ENCODE data around the gene KCNK13. TPM values are rescaled to one million over a fixed set of nuclear protein-coding genes. Genes with fewer than 3 reads are reported as not detected.
A peak's percentile ranks its signal among the peaks of the same experiment; 100 is the strongest.

Gene KCNK13
- total RNA-seq, 1 donor from 2014 or later: 0.10 TPM

DNA sequence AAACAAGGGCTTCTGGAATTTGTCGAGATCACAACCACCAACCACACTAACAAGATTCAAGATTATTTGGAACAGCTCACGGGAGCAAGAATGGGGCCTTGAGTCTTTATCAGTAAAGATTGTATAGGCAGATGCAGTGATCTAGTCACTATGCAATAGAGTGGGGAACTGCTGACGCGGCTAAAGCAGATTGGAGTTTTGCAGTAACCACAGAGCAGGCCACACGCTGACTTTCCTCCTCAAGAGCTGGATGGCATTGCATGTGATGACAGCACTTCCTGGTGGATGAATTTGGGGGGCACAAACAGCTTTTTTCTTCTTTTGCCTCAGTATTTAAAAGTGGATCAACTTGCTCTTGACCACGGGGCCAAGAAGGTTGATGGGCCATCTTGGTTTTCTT is 46.0 kb downstream of the KCNK13 start:
- no peaks in the 10 kb centered on the region for H3K36me3 Mint-ChIP-seq (ENCODE audit: low read depth, unreplicated experiment)
- no peak overlapping the region for H3K27ac Mint-ChIP-seq (ENCODE audit: unreplicated experiment)
- H3K4me3 Mint-ChIP-seq (ENCODE audit: unreplicated experiment): no peak overlapping the region
- H3K27me3 Mint-ChIP-seq (ENCODE audit: unreplicated experiment): peaks cover 2% of the 10 kb centered on the region
- DNase-seq (ENCODE audit: low spot score): no peak
- H3K4me1 Mint-ChIP-seq (ENCODE audit: unreplicated experiment): no peaks in the 10 kb centered on the region
- no peaks in the 10 kb centered on the region for H3K9me3 Mint-ChIP-seq (ENCODE audit: unreplicated experiment)
- TF ChIP-seq, protein P1, sequence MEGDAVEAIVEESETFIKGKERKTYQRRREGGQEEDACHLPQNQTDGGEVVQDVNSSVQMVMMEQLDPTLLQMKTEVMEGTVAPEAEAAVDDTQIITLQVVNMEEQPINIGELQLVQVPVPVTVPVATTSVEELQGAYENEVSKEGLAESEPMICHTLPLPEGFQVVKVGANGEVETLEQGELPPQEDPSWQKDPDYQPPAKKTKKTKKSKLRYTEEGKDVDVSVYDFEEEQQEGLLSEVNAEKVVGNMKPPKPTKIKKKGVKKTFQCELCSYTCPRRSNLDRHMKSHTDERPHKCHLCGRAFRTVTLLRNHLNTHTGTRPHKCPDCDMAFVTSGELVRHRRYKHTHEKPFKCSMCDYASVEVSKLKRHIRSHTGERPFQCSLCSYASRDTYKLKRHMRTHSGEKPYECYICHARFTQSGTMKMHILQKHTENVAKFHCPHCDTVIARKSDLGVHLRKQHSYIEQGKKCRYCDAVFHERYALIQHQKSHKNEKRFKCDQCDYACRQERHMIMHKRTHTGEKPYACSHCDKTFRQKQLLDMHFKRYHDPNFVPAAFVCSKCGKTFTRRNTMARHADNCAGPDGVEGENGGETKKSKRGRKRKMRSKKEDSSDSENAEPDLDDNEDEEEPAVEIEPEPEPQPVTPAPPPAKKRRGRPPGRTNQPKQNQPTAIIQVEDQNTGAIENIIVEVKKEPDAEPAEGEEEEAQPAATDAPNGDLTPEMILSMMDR (IDR thresholded peaks at IDR 0.05; ENCODE audit: unreplicated experiment): no peak

DNA sequence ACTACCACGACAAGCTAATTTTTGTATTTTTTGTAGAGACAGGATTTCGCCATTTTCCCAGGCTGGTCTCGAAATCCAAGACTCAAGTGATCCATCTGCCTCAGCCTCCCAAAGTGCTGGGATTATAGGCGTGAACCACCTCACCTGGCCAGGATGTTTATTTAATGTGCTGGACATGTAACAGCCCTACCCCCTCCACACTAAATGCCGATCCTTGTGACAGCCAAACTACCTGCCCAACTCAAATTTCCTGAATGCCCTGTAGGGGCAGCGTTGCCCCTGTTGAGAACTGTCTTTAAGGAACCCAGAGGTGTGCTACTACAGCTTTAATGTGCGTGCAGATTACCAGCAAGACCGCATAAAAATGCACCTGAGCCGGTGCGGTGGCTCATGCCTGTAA is 48.1 kb downstream of the KCNK13 start:
- Mint-ChIP-seq H3K4me3 (ENCODE audit: unreplicated experiment) (no peak overlapping the region), H3K4me1 (ENCODE audit: unreplicated experiment) (no peaks in the 10 kb centered on the region), H3K27ac (ENCODE audit: unreplicated experiment) (no peak overlapping the region), H3K9me3 (ENCODE audit: unreplicated experiment) (no peaks in the 10 kb centered on the region), H3K36me3 (ENCODE audit: low read depth, unreplicated experiment) (no peaks in the 10 kb centered on the region), H3K27me3 (ENCODE audit: unreplicated experiment) (peaks cover 2% of the 10 kb centered on the region)
- TF ChIP-seq, protein P1 (IDR thresholded peaks at IDR 0.05; ENCODE audit: unreplicated experiment): no peak
- DNase-seq (ENCODE audit: low spot score): peak; percentile 18

DNA sequence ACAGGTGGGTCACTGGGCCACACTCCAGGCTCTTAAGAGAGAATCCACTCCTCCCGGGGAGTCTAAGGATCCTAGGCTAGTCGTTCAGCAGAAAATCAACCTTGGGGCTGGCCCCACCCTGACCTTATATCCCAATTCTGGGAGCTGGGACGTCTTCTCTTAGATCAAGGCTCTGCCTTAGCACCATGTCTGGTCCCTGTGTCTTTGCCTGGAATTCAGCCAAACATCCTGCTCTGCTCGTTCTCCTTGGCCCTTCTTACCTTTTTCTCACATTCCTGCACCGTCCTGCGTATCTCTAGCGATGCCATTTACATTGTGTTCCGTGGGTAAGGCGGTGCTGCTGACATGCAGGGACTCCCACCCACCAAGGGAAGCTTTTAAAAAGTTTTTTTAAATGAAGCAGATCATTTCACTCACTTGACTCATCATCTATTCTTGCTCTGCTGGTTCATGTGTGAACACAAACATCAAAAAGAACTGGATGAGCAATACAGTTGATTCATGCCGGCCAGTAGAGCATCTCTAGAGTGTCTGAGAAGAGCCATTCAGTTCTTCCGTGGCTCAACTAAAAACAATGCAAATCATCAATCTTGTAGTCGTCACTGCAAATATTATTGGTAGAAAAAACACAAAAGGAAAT is 50.2 kb downstream of the KCNK13 start:
- no peaks in the 10 kb centered on the region for H3K9me3 Mint-ChIP-seq (ENCODE audit: unreplicated experiment)
- no peak overlapping the region for H3K4me3 Mint-ChIP-seq (ENCODE audit: unreplicated experiment)
- TF ChIP-seq, protein P1 (IDR thresholded peaks at IDR 0.05; ENCODE audit: unreplicated experiment): no peak
- DNase-seq (ENCODE audit: low spot score): no peak
- no peaks in the 10 kb centered on the region for H3K4me1 Mint-ChIP-seq (ENCODE audit: unreplicated experiment)
- H3K27ac Mint-ChIP-seq (ENCODE audit: unreplicated experiment): no peak overlapping the region
- H3K27me3 Mint-ChIP-seq (ENCODE audit: unreplicated experiment): peaks cover 2% of the 10 kb centered on the region
- no peaks in the 10 kb centered on the region for H3K36me3 Mint-ChIP-seq (ENCODE audit: low read depth, unreplicated experiment)

DNA sequence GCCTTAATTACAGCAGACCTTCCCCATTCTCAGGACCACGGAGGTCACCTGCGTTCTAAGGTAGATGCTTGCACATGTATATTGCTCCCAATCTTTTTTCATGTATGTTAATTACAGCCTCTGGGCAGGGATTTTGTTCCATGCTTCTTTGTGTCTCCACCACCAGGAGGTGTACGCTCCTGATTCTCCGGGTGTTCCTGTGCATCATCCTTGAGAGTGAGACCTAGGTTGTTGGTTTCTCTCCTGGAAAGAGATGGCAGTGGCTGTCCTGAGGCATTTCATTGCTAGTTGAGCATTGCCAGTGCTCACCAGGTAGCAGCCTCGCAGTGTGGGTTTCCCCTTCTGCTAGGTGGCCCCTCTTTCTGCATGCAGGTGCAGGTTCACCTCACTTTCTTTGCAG is 52.8 kb downstream of the KCNK13 start:
- peaks cover under 1% of the 10 kb centered on the region for H3K27me3 Mint-ChIP-seq (ENCODE audit: unreplicated experiment)
- no peaks in the 10 kb centered on the region for H3K9me3 Mint-ChIP-seq (ENCODE audit: unreplicated experiment)
- H3K4me3 Mint-ChIP-seq (ENCODE audit: unreplicated experiment): no peak overlapping the region
- DNase-seq (ENCODE audit: low spot score): peak; percentile 3
- TF ChIP-seq, protein P1 (IDR thresholded peaks at IDR 0.05; ENCODE audit: unreplicated experiment): peak; percentile 37
- no peaks in the 10 kb centered on the region for H3K4me1 Mint-ChIP-seq (ENCODE audit: unreplicated experiment)
- no peak overlapping the region for H3K27ac Mint-ChIP-seq (ENCODE audit: unreplicated experiment)
- H3K36me3 Mint-ChIP-seq (ENCODE audit: low read depth, unreplicated experiment): no peaks in the 10 kb centered on the region

DNA sequence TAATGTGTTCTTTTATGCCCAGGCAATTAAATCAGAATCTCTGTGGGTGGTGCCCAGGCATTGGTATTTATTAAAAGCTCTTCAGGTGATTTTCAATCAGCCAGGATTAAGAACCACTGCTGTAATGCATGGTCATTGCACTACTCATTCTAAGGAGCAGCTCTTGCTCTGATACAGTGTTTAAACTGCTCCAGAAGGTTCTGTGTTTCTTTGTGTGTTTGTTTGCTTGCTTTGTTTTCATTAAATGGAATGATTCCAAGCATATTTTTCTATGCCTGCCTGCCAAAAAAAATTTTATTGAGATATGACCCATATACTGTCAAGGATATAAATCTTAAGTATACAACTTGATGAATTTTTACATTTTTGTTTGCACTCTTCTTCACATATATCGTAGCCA is 54.0 kb downstream of the KCNK13 start:
- Mint-ChIP-seq H3K4me1 (ENCODE audit: unreplicated experiment) (no peaks in the 10 kb centered on the region), H3K27me3 (ENCODE audit: unreplicated experiment) (no peaks in the 10 kb centered on the region), H3K36me3 (ENCODE audit: low read depth, unreplicated experiment) (no peaks in the 10 kb centered on the region), H3K27ac (ENCODE audit: unreplicated experiment) (no peak overlapping the region), H3K4me3 (ENCODE audit: unreplicated experiment) (no peak overlapping the region), H3K9me3 (ENCODE audit: unreplicated experiment) (no peaks in the 10 kb centered on the region)
- DNase-seq (ENCODE audit: low spot score): no peak
- TF ChIP-seq, protein P1 (IDR thresholded peaks at IDR 0.05; ENCODE audit: unreplicated experiment): no peak
